Breast epithelium (tissue), 3 donors: ENCODE results near the gene KRT85.

Experiments
- POLR2AphosphoS5 ChIP-seq, 3 donors: sonication (generic); formaldehyde crosslinking; IDR thresholded peaks; one replicate each; pipeline ENCODE4 v1.6.1; 2017; ENCODE audit warnings: antibody characterized with exemption in 3 of 3
- TF ChIP-seq, protein P1 (sequence below), 3 donors: fragments of 450-650 bp; IDR thresholded peaks; one replicate each; pipeline ENCODE4 v1.5.1; 2016 to 2017; ENCODE audit warnings: antibody characterized with exemption in 3 of 3, mild to moderate bottlenecking in 3 of 3, moderate library complexity in 3 of 3

DNA sequence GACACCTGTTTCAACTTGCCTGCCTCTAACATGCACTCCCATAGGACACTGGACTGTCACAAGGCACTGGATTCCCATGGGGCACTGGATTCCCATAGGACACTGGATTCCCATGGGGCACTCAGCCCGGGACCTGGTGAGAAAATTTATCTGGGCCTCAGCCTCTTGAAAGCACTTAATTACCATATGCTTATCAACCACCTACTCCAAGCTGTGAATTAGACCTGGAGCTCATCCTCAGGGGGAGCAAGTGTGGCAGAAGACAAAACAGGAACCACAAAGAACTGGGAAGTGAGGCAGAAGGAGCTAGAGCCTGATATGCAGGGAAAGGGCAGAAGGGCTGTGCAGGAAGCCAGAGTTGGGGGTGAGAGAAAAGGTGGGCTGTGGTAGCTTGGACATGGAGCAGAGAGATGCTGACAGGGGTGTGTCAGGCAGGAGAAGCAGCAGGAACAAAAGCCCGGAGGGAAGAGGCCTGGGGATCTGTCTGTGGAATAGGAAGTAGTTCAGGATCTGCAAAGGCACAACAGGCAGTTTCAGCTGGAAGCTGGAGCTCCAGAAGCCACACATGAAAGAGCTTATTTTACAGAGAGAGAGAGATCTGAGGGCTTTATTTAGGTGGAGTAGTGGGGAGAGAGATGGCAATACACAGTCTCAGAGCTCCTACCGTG is 35.7 kb upstream of the KRT85 start:
- no peak for TF ChIP-seq POLR2AphosphoS5 (IDR thresholded peaks at IDR 0.05)
- TF ChIP-seq, protein P1, sequence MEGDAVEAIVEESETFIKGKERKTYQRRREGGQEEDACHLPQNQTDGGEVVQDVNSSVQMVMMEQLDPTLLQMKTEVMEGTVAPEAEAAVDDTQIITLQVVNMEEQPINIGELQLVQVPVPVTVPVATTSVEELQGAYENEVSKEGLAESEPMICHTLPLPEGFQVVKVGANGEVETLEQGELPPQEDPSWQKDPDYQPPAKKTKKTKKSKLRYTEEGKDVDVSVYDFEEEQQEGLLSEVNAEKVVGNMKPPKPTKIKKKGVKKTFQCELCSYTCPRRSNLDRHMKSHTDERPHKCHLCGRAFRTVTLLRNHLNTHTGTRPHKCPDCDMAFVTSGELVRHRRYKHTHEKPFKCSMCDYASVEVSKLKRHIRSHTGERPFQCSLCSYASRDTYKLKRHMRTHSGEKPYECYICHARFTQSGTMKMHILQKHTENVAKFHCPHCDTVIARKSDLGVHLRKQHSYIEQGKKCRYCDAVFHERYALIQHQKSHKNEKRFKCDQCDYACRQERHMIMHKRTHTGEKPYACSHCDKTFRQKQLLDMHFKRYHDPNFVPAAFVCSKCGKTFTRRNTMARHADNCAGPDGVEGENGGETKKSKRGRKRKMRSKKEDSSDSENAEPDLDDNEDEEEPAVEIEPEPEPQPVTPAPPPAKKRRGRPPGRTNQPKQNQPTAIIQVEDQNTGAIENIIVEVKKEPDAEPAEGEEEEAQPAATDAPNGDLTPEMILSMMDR (IDR thresholded peaks at IDR 0.05): no peak
